CD4-positive, alpha-beta T cell treated with Interleukin-12 subunit alpha and Interleukin-12 subunit beta, for 1 hour (primary cell): ENCODE data around the gene PATJ.

Source experiments
- DNase-seq: peaks from one replicate; pipeline ENCODE4 v3.0.0-alpha.2; 2020

The PATJ gene

DNA sequence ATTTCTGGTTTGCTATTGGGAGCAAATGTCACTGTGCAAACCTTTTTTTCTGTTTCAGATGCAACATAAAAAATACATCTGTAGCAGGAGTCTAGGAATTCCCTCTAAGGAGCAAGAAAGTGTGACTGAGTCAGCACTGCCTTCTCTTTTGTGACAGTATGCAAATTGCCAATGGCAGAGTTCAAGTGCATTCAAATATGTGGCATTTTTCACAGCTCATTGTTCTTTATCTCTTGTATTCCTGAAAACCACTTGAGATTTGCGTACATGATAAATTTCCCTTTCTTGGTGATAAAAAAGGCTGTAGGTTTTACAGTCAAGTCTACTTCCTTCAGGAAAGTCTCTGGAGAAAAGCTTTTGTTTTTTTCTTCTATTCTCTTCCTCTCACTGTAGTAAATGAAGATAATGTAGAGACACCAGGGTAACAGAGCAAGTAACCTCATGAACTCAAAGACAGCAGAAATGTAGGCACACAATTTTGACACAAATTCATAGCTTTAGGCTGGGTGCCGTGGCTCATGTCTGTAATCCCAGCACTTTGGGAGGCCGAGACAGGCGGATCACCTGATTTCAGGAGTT, 322.6 kb downstream of the PATJ start:
- DNase-seq = no peak

DNA sequence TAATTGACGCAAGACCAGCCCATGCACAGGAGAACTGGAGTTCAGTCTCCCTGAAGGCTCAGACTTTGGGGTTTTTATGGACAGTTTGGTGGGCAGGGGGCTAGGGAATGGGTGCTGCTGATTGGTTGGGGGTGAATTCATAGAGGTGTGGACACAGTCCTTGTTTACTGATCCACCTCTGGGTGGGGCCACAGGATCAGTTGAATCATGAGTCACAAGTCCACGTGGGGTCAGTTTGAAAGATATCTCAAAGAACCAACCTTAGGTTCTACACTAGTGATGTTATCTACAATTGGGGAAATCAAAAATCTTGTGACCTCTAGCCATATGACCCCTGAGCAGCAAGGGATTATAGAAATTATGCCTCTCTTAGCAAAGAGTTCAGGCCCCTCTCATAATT, 324.4 kb downstream of the PATJ start:
- DNase-seq = no peak

DNA sequence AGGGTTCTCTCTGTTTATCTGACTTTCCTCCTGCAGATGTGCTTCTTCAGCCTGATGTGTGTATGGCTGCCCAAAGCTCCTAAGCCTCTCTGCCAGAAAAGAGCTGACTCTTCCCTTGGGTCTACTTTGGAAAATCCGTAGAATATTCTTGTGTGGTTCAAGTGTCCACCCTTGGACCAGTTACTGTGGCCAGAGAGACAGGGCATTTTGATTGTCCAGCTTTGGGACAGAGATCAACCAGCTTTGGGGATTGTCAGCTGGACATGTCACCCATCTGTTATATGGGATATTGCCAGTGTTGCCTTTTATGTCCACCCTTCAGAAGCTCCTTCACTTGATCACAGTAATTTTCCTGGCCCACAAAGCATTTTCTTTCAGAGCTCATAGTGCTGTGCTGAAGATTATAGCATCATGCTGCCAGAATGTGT, 326.1 kb downstream of the PATJ start:
- DNase-seq = no peak

DNA sequence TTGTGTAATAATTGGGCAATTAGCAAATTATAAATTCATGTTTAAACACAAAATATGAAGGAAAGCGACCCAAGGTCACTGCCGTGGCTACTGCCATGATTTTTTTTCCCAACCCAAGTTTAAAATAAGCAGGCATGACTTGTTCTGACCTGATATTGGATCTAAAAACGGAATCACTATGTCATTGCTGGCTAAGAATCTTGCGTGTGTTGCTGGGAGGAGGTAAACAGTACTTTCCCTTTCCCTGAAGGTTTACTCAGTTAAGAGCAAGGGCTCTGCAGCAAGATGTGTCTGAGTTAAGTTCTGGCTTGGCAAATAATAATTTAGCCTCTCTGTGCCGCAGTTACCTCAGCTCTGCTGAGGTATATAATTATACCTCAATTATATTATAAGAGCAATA, 326.7 kb downstream of the PATJ start:
- no peak for DNase-seq

DNA sequence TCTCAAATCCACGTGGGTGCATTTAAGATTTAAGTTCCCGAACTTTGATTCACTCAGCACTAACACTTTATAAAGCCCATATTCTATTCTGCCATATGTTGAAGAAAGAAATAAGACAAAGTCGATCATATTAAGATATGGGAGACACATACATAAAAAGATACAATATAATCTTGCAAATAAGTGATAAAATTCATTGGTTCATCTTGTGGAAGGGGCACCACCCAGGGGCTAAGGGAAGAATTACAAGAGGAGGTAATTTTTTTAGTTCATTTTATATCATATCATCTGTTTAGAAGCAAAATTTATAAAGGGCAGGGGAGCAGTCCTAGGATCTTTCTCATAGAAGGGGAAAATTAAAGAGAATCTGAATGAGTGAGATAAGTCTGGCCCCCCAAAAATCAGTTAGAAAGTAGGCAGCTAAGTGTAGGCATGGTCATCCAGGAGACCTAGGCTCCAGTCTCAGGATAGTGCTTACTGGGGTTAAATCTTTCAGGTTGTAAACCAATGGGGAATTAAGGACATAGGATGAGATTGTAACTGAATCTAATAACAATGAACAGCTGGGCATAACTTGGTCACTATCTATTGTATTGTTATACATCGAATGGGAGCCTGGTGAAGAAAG, 328.2 kb downstream of the PATJ start:
- DNase-seq = no peak

DNA sequence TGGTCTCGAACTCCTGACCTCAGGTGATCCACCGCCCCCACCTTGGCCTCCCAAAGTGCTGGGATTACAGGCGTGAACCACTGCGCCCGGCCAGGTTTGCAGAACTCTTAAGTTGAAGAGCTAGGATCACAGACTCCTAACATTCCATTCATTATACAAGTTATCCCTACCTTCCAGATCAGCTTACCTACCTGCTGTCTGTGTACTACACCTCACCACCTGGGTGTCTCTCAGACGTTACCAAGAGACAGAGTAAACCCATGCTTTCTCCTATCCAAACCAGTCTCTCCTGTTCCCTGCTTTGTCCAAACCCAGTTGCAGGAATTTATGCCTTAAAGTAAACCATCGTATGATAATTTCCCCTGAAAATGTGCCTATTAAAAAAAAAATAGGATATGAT, 329.4 kb downstream of the PATJ start:
- DNase-seq = no peak

DNA sequence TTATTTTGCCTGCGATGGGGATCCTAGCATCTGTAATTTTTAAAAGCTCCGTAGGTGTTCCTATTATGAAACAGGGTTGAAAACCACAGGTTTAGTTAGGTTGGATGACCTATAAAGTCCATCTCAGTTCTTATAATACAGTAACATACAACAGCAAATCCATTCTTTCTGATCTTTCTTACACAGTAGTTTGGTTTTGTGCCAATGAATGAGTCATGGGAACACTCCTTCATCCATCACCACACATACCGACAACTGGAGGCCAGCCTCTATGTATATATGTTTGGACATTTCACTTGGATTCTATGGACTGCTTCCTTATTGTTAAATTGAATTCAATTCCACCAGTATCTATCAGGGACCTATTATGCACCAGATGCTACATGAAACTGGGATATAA, 334.0 kb downstream of the PATJ start:
- DNase-seq = no peak

DNA sequence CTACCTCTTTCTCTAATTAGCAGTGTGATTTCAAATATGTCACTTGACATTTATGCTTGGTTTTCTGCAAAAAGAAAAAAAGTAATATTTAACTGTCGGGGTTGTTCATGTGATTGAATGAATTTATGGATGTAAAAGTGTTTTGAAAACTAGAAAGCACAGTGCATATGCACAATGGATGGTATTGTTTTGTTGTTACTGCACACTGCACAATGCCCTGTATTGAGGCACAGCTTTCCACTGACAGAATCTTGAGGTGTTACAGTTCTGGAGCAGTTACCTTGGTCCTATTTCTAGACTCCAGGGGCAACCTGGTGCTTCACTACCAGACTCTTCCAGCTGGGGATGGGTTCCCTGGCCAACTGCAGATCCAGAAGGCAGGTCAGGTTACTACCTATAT, 335.5 kb downstream of the PATJ start:
- no peak for DNase-seq

DNA sequence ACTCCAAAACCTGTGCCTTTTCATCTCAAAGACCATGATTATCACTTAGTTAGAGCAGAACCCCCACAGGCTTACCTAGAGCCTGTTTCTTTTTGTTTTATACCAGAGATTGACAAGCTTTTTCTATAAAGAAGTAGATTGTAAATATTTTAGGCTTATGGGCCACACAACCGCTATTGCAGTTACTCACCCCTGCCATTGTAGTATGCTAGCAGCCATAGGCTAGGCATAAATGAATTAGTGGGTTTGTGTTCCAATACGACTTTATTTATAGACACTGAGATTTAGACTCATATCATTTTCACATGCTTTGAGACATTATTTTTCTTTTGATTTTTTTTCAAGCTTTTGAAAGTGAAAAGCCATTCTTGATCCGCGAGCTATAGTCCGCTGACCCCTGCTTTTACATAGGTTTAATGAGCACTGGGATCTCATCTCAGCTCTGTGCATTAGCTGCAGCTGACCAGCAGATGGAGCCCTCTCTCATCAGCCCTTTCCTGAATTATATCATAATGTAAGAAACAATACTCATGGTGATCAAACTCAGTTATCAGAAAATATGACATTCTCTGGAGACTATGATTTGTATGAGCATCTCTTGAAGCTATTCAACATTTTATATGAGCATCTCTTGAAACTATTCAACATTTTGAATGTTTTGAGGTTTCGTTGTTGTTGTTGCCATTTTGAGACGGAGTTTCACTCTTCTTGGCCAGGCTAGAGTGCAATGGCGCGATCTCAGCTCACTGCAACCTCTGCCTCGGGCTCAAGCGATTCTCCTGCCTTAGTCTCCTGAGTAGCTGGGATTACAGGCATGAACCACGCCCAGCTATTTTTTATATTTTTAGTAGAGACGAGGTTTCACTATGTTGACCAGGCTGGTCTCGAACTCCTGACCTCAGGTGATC, 340.4 kb downstream of the PATJ start:
- peak; percentile 28 for DNase-seq

DNA sequence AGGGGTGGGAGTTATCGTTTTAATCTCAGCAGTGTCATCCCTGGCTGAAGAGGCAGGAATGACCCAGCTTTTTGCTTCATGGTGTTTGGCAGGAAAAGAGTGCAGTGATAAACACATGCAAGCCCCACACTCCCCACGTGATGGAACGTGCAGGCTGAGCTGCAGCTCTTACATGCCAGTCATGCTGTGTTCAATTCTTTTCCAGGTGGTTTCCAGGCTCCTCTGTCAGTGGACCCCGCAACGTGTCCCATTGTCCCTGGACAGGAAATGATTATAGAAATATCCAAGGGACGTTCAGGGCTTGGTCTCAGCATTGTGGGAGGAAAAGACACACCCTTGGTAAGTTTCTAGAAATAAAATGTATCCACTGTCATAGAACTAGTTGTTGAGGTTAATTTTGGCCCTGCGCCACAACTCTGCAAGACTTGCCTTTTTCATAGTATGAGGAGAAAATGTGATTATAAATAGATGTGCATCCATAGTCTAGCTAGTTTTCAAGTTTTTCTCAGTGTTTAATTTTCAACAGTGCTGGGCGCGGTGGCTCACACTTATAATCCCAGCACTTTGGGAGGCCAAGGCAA, 342.1 kb downstream of the PATJ start:
- no peak for DNase-seq

DNA sequence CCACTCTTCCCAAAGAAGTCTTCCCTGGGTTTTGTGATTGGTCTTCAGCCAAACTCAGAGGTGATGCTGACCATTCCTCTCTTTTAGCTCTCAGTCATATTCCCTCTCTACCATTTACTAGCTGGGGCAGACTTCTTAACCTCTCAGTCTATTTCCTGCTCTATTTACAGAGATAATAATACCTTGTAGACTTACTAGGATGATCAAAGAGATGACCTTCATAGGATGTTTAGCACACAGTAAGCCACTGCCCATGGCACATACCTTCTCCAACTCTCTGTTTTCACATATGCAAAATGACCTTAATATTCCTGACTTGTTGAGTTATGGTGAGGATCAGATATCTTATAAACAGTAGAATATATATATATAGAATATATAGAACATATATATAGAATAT, 346.2 kb downstream of the PATJ start:
- DNase-seq = no peak

DNA sequence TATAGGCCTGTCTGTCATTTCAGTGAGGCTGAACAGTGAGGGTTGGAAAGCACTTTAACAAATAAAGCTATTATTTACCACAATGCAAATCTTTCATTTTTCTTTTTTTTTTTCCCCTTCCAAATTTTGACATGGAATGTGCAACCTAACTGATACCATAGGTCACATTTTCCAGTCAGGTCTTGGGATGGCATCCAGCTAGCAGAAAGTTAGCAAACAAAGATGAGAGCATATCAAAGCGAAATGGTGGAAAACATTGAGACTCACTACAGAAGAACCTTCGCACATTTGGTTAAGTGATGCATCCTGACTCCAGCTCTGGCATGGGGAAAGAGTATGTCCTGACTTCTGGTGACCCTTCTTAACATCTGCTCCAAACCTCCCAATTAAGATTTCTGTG, 347.3 kb downstream of the PATJ start:
- no peak for DNase-seq

DNA sequence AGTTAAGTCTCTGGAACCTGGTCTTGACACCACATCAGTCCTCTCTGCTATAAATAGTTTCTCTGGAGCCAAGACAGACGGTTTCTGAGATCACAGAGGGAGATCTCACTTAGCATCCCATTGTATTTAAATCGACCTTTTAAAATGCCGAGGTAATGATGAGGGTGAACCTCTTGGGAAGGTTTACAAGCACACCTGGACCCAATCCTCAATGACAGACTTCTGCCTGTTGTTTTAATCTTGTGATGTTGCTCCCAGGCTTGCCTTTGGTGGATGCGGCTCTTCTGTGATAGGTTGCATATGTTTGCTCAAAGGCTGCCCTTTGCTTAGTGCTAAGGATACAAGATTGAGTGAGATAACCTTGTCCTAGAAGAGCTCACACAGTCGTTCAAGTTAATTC, 347.7 kb downstream of the PATJ start:
- no peak for DNase-seq

DNA sequence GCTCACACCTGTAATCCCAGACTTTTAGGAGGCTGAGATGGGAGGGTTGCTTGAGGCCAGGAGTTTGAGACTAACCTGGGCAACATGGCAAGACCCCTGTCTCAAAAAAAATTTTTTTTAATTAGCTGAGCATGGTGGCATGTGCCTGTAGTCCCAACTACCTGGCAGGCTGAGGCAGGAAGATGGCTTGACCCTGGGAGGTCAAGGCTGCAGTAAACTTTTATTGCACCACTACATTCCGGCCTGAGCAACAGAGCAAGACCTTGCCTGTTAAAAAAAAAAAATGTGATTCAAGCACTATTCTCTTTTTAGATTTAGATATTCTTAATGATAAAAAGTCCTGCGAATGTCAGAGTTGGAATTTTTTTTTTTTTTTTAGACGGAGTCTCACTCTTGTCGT, 349.8 kb downstream of the PATJ start:
- DNase-seq = no peak

DNA sequence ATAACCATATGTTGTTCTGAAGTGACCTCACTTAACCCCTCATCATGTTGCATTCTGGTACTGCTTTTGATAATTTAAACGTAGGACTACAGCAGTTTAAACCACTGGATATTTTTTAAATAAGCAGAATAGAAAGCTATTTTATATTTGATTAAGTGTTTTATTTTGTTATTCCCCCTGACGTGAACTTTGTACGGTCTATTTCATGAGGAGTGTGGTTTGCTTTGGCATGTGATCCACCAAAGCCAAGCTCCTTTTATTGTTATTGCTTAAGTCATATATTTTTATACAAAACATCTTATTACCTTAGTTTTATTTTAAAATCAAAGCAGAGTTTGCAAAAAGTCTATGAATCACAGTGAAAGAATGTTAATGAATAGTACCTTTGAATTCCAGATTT, 351.0 kb downstream of the PATJ start:
- no peak for DNase-seq

DNA sequence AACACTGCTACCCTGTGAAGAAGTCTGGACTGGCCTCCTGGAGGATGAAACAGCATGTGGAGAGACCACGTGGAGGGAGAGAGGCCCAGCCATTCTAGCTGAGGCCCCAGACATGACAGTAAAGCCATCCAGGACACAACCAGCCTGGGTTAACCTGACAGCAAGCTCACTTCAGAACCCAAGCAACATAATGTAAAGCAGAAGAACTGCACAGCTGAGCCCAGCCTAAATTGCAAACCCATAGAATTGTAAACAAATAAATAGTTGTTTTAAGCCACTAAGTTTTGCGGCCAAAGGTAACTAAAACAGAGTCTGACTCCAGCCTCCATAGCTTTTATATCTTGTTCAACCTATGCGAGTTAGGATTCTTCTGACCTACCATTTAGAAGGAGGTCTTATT, 355.2 kb downstream of the PATJ start:
- DNase-seq = no peak

DNA sequence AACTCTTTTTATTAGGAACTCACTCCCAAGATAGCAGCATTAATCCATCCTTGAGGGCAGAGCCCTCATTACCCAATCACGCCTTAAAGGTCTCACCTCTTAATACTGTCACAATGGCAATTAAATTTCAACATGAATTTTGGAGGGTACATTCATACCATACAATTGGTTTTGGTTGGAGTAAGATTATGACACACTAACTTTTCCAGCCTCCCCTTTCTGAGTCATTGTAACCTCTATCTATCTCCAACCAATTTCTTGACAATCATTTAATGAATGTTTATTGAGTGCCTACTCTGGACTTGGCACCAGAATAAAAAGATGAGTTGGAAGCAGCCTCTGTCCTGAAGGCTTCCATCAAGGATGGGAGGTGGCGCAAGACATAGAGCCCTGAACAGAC, 358.2 kb downstream of the PATJ start:
- no peak for DNase-seq

DNA sequence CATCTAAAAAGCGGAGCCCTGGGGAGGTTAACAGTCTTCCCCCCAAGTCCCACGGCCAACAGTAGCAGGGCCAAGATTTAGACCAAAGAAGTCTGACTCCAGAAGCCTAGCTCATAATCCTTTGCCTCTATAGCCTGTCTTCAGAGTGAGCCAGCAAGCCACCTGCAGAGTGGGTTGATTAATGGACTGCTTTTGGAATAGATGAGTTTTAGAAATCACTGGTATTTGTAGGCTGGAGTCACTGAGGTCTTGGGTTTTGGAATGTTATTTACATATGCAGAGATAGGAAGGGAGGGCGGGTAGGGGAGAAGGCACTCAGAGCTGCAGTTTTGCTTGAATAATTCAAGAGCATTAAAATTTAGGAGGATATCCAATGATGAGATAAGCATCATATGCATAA, 361.6 kb downstream of the PATJ start:
- no peak for DNase-seq

DNA sequence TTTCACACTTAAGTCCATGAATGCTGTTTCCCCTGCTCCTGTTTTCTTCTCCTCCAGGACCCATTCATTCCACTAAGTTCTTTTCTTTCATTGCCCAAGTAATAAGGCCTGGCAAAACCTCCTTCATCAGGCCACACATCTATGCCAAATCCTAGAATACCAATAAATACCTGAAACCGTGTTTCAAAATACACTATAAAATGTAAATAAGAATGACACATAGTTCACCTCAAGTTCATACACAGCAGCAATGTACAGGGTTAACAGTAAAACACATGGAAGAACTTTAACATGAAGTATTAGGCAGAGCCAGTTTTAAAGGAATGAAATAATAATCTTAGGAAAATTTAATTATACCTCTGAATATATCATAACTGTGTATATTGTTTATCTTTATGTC, 365.6 kb downstream of the PATJ start:
- no peak for DNase-seq

DNA sequence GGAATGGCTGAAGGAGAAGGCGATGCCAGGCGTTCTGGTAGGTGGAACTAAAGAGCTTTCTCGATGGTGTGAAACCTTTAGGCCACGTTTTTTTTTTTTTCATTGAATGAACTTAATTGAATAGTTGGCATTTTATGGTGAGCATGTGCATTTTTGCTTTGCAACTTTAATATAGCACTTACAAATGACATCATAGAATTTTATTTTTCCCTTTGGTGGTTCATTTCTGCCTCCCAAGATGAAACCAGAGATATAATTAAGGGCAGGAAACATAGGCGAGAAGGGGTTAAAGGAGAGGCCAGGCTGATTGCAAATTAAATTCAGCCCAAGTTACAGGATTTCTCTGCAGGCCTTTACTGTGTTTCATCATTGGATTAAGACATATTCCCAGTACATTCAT, 366.8 kb downstream of the PATJ start:
- no peak for DNase-seq

DNA sequence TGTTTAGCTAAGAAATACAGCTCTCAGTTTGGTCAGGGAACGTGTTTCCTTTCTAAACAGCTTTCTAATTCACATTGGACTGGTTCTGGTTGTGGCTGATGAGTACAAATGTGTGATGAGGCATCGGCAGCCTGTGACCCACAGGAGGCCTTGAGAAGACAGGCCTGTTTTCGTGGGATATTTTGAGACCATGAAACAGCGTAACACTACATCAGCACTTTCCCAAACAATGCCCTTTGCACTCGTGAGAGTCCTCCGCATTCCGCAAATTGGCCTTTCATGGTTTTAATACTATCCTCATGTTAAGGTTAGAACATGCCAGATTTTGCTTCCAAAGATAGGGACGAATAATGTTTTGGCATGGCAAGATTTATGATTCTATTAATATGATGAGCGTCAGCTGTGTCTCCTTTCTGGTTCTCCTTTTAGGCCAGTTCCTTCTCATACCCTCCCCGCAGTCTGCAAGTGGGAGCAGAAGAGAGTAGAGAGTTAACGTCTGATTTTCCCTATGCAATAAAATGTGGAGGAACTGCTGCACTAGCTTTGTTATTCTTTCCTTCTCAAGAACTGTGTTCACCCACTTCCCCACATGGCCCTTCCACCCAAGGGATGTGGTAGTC, 368.0 kb downstream of the PATJ start:
- DNase-seq = no peak

DNA sequence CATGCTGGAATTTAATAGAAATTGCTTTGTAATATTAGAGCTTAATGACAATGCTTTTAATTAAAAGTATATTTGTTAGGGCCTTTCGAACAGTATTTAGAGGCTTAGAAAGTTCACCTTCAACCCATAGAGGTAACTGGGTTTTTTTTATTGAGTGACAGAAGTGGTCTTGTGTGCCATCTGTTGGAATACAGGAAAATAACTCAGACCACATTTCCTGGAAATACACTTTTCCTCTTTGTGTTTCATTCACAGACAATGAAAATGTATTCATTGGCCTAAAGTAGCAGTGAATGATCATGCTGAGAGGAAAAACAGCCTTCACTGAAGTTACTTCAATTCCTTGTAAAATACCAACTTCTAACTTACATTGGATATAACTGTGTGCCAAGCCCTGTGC, 368.8 kb downstream of the PATJ start:
- DNase-seq = no peak

DNA sequence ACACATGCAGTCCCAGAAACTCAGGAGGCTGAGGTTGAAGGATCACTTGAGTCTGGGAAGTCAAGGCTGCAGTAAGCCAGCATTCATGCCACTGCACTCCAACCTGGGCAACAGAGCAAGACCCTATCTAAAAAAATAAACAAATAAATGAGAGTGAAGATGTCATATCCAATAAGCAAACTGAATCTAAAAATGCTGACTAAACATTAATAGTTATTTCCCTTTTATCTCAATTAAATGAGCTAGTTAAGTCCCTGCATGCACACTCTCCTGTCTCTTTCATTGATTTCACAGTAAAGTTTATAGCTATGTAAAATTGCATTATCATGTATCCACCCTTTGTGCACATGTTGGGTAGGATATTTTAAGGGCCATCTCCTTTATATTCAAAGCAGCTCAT, 371.2 kb downstream of the PATJ start:
- DNase-seq = no peak
